GM19463 (cell line): ENCODE data around the gene C1QTNF5.

Experiments used
- ATAC-seq: cut with Tn5 transposase; IDR thresholded peaks from one replicate; pipeline ENCODE4 v1.9.1; 2021; ENCODE audit warnings: mild to moderate bottlenecking, moderate library complexity; ENCODE audit not compliant: unreplicated experiment

C1QTNF5 gene

DNA sequence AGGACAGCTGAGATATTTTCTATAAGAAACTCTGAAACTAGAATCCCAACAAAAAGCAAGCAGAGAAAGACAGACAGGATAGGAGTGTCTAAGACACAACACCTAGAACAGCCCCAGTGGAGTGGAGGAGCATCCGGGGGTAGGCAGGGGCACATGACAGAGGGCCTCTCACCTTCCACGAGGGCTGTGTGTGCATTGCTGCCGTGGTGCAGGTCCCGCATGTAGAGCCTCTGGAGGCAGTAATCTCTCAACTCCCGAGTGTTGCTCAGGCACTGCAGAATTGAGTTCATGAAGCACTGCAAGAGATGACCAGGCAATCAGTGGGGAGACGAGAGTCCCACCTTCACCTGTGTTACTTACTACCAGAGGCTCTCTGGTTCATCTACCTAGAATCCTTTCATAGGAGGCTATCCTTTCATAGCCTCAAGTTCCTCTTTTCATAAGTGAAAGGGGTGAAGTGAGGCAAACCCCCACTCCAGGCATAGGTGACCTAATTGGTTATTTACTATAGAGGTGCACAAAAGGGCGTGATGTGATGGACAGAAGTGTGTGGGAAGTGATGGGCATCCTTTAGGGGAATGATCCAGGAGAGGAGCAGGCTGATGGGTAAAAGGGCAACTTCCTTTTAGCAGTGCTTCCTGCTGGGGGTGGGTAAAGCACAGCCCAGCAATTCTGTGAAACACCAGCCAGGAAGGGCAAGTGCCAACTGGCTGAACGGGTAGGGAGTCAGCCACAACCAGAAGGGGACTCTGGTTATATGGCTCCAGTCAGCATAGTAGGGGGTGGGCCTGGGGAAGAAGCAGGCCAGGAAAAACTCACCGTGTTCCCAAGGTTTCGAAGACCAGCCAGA is 18.9 kb upstream of the C1QTNF5 start:
- no peak for ATAC-seq

GRCh38 chr11:119357074-119357473 is 16.4 kb upstream of the C1QTNF5 start:
- no peak for ATAC-seq

GRCh38 chr11:119356349-119357031 is 15.8 kb upstream of the C1QTNF5 start:
- peak; percentile 57 for ATAC-seq

DNA sequence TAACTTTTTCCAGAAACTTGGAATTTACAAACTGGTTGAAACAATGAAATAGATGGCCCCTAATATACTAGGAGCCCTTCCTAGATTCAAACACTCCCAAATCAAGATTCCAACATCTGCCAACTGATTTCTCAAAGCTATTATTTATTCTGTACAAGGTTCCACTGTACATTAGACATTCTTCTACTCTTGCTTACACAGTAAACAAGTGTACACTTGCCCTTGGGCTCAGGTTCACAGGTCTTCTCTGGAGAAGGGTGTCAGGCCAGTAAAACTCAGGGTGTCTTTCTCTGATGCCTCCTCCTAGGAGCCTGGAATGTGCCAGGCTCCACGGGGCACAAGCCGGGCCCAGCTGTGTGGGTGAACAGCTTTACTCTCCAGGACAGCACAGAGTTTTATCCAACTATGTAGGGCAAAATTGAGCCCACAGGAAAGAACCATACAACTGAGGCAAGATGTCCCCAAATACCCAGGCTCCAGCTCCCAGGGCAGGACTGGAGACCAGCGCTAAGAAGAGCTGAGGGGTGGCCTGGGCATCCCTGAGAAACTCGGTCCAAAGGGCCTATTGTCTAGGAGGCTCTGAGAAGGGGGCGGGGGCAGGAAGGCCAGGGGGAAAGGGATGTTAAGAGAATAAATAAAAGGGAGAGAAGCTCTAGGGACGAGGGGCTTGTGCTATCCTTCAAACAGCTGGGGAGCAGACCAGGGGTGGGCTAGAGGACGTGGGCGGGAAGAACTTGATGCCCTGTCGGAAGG is 14.6 kb upstream of the C1QTNF5 start:
- ATAC-seq = no peak

DNA sequence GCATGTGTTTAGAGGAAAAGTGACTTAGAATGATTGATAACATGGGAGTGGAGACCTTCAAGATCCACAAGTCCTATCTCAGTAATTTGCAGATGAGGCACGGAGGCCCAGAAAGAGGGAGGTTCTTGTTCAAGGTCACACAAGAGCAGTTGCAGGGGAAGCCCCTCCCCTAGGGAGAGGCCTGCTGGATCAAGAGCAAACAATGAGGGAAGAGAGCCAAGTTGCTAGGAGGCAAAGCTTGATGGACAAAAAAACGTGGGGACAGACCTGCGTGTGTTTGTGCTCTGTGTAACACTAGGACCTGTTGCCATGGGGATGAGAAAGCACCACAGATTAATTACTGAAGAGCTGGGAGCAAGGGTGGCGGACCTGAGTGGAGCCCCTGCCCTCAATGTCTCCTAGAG is 12.2 kb upstream of the C1QTNF5 start:
- no peak for ATAC-seq

- ATAC-seq = no peak
Observed at GRCh38 chr11:119351232-119351631, 10.5 kb upstream of the C1QTNF5 start.

GRCh38 chr11:119350302-119350701 is 9.6 kb upstream of the C1QTNF5 start:
- no peak for ATAC-seq

- no peak for ATAC-seq
Observed at GRCh38 chr11:119347940-119348605, 7.4 kb upstream of the C1QTNF5 start.

- no peak for ATAC-seq
Observed at GRCh38 chr11:119347242-119347641, 6.6 kb upstream of the C1QTNF5 start.

DNA sequence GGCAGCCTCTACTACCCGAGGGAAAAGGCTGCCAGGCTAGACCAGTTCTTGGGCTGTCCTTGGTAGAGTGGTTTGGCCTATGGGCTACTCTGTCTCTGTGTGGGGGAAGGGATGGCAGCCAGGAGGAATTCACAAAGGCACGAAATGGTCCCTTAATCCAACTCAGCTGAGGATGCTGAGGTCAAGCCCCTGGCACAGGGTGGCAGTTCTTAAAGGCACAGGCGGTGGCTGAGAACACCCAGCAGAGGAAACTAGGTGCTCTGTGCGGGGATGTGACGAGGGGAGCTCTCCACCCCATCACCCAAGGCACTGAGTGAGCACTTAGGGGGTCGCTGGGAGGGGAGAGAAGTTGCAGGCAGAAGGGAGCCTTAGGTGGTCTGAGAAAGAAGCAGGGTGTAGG is 5.9 kb upstream of the C1QTNF5 start, which contains the start of gene MFRP:
MFRP (minus strand) TSS at position 101 of the 400 bp plus-strand sequence. CDS start 192 bp downstream, outside the sequence.
- no peak for ATAC-seq

DNA sequence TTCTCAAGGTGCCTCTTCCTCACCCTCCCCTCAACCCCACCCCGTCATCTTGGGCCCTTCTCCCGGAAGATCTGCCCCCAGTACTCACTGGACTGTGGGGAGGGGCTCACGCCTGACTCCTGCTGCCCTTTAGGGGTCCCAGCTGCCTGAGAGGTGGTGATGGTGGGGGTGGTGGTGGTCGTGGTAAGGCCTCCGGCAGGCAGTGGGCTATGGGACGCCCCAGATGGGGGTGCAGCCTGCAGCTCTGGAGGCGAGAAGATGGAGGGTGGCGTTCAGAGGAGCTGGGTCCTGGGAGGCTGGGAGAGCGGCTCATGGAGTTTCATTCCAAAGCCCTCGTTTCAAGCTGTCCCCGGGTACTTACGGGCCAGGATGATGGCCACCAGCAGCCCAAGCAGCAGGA is 5.0 kb upstream of the C1QTNF5 start:
- ATAC-seq = no peak

DNA sequence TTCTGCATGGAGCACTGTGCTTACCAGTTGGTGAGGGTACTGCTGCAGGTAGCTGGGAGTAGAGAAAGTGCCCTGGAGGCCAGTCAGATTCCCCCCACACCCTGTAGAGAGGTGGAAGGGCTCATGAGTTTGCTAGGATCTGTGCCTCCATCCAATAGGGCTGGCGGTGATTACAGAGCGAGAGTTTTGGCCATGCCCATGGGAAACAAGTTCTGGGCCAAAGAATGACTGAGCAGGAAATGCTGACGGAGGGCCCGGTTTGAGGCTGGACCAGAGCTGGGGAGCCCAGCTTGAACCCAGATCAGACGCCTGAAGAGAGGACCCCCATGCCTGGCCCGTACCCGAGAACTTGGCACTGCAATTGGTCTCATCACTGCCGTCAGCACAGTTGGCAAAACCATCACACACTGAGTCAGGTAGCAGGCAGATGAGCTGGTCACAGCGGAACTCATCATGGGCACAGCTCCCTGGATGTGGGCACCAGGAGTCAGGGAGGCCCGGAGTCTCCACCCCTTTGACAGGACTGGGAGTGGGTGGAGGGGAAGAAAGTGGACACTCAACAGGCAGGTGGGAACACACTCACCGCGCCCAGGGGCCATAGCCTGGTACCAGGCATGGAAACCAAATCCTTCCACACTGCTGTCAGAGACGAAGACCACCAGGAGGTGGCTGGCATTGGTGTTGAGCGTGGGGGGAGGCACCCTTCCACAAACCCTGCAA is 3.8 kb upstream of the C1QTNF5 start:
- no peak for ATAC-seq

- ATAC-seq = no peak
Observed at GRCh38 chr11:119343726-119344125, 3.0 kb upstream of the C1QTNF5 start.

DNA sequence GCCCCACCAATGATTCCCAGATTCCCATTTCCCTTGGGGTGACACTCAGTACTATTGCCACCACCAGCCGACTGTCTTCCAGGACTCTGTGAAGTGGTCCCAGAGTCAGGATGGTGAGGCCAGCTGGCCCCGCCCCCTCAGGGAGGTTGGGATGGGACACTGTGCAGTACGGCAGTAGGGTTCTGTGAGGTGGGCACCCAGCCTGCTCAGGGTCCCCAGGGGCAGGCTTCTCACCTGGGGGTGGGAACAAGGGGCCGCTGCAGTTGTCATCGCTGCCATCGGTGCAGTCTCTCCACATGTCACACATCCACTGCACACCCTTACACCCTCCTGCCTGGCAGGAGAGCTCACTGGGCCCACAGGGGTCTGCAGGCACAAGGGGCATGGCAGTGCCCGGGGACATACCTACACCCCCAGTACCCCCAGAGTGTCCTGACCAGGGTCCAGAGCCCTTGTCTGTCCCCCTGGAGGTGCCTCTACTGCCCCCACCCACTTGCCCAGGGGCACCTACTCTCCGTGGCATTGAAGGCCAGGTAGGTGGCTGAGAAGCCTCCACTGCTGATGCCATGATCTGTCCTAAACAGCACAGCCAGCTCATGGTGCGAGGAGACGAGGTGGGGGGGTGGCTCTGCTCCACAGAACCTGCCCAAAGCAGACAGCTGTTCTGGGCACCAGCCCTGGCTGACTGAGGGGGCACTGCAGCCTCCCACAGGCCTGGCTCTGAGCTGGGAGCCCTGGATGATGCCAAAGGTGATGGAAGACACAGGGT is 1.9 kb upstream of the C1QTNF5 start:
- no peak for ATAC-seq

- no peak for ATAC-seq
Observed at GRCh38 chr11:119342023-119342300, 1.3 kb upstream of the C1QTNF5 start.

- ATAC-seq = no peak
Observed at GRCh38 chr11:119341222-119342022, 739 bp upstream of the C1QTNF5 start.

GRCh38 chr11:119339589-119340334 is 921 bp downstream of the C1QTNF5 start:
- no peak for ATAC-seq

- no peak for ATAC-seq
Observed at GRCh38 chr11:119338965-119339588, 1.6 kb downstream of the C1QTNF5 start.
